ENCODE data around the gene NEGR1.

NEGR1 gene

DNA sequence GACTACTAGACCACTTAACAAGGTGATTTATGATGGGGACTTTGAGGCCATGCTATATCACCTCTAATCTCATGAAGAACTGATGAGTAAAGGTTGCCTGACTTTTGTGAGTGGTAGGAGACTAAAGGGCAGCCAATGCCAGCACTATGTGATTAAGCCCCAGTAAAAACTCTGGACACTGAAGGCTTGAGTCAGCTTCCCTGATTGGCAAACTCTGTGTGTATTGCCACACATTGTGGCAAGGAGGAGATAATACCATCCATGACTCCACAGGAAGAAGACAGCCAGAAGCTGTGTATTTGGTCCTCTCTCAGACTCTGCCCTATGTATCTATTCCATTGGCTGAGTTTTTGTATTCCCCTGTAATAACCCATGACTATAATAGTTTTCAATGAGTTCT, 788.2 kb downstream of the NEGR1 start:
- DNase-seq (ENCODE audit: low read depth in 2 of 2) = peak; percentile 13 to 44
- no peak overlapping the region for H3K4me3 ChIP-seq (replicated peaks in 1 of 2; ENCODE audit: low read depth in 2 of 2, low read length in 2 of 2)
- TF ChIP-seq, protein P1, sequence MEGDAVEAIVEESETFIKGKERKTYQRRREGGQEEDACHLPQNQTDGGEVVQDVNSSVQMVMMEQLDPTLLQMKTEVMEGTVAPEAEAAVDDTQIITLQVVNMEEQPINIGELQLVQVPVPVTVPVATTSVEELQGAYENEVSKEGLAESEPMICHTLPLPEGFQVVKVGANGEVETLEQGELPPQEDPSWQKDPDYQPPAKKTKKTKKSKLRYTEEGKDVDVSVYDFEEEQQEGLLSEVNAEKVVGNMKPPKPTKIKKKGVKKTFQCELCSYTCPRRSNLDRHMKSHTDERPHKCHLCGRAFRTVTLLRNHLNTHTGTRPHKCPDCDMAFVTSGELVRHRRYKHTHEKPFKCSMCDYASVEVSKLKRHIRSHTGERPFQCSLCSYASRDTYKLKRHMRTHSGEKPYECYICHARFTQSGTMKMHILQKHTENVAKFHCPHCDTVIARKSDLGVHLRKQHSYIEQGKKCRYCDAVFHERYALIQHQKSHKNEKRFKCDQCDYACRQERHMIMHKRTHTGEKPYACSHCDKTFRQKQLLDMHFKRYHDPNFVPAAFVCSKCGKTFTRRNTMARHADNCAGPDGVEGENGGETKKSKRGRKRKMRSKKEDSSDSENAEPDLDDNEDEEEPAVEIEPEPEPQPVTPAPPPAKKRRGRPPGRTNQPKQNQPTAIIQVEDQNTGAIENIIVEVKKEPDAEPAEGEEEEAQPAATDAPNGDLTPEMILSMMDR (IDR thresholded peaks at IDR 0.05; ENCODE audit: low read depth, low read length) = no peak

DNA sequence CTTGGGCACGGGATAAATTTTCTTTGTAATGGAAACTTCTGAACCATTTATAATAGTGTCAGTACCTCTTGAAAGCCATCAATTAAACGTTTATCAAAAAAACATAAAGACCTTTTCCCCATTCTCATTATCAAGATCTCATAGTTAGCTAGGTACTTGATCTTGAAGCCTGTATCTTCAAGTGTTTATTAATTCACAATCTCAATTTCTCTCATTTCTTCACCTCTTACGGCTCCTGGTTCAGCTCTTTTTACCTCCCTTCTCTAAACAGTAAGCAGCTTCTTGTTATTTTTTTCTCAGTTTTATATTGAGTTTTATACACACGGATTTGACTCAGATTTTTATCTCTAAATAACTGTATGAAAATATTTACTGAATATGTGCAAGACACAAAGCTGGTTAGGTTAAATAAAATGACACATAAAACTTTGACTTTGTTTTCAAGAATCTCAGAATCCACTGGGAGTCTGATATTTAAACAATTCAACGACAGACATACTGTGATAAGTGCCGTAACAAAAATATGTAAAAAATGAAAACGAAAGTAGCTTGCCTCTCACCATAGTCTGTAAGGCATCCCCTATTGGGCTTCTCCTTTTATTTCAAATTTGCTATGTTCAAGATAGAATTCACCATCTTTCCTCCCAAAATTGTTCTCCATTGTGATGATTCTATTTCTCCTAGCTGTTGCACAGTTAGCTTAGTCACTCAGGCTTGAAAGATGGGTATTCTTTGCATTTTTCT, 789.9 kb downstream of the NEGR1 start:
- TF ChIP-seq, protein P1 (IDR thresholded peaks at IDR 0.05; ENCODE audit: low read depth, low read length) = no peak
- DNase-seq (ENCODE audit: low read depth in 2 of 2) = peak in 1 of 2 donors; percentile 7
- no peak overlapping the region for H3K4me3 ChIP-seq (replicated peaks in 1 of 2; ENCODE audit: low read depth in 2 of 2, low read length in 2 of 2)

DNA sequence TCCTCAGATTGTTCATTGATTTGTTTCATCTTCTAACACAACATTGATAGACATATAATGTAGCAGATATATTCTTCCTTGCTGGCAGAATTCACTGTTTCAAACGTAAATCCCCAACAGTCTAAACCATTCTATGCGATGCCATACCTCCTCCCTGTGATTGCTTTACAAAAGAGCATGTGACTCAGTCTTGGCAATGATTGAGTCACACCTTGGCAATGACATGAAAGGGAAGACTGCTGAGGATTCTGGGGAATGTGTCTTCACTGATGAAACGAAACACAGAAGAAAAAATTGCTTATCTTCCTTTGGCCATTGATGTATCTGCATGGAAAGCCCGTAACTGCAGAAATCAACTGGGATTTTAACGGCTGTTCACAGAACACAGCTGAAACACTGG, 791.9 kb downstream of the NEGR1 start:
- TF ChIP-seq, protein P1 (IDR thresholded peaks at IDR 0.05; ENCODE audit: low read depth, low read length) = no peak
- H3K4me3 ChIP-seq (replicated peaks in 1 of 2; ENCODE audit: low read depth in 2 of 2, low read length in 2 of 2) = no peak overlapping the region
- peak; percentile 39 to 83 for DNase-seq (ENCODE audit: low read depth in 2 of 2)

DNA sequence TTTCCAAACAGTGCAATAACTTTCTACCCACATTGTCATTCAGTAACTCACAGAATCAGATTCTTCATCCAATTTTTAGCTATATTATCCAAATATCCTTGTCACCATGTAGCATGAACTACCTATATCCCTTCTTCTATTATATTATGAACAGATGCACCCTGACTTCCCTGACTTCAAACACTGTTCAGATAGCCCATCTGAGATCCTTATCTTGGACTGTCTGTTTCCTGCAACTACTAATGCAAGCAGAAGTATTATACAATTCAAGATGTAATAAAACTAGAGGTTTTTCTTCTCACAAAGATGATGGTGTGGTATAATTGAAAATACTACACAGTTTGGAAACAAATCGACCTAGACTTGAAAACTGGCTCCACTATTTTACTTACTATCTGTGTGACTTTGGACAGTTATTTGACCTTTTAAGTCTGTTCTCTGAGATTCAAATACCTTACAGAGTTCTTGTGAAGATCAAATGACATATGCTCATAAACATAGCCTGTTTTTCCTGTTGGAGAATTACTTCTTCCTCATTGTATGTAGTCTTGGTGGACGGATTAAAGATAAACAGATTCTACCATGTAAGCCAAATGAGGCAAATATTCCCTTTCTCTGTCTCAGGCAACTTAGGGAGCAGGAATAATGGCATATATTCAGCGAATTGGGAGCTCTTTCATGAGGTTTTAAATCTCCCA, 793.6 kb downstream of the NEGR1 start:
- no peak for DNase-seq (ENCODE audit: low read depth in 2 of 2)
- no peak overlapping the region for H3K4me3 ChIP-seq (replicated peaks in 1 of 2; ENCODE audit: low read depth in 2 of 2, low read length in 2 of 2)
- TF ChIP-seq, protein P1 (IDR thresholded peaks at IDR 0.05; ENCODE audit: low read depth, low read length) = no peak

DNA sequence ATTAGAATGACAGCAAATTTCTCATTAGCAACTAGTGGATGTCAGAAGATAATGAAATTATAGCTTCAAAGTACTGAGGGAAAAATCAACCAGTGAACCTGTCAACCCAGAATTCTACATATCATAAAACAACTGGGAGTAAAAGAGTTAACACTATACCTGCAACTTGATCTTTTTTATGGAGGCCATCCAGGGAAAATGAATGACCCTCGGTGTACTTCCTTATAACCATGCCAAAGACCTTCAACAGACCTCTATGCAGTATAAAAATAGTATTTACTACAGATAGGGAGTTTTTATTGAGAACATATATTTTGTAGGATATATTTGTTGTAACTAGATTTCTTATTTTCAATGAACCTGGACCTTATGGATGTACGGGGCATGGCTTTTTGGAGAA, 809.0 kb downstream of the NEGR1 start:
- TF ChIP-seq, protein P1 (IDR thresholded peaks at IDR 0.05; ENCODE audit: low read depth, low read length) = no peak
- DNase-seq (ENCODE audit: low read depth in 2 of 2) = no peak
- H3K4me3 ChIP-seq (replicated peaks in 1 of 2; ENCODE audit: low read depth in 2 of 2, low read length in 2 of 2) = no peak overlapping the region

DNA sequence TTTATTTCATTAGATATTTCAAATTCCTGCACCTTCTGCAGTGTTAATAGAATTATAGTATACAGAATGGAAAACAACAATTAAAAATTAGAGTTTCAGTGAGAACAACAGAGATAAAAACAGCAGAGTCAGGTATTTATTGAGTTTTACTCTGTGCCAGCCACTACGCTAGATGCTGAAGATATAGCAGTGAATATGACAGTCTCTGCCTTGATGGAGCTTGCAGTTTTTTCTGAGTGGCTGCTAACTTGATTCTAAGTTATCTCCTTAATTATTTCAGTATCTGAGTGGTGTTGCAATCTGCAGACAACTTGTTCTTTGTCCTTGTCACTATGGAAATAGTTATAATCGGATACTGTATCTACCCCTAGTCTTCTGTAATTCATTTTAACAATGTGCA, 817.2 kb downstream of the NEGR1 start:
- H3K4me3 ChIP-seq (replicated peaks in 1 of 2; ENCODE audit: low read depth in 2 of 2, low read length in 2 of 2) = no peak overlapping the region
- TF ChIP-seq, protein P1 (IDR thresholded peaks at IDR 0.05; ENCODE audit: low read depth, low read length) = no peak
- DNase-seq (ENCODE audit: low read depth in 2 of 2) = no peak

Data from cardiac fibroblast (primary cell).